Measurements from ENCODE around the gene PTPN23. TPM values are rescaled to one million over a fixed set of nuclear protein-coding genes. Genes with fewer than 3 reads are reported as not detected.
A peak's percentile ranks its signal among the peaks of the same experiment; 100 is the strongest.

PTPN23 gene
- total and polyA plus RNA-seq, 9 of the 15 experiments (the other 6 are each of a cell fraction or from before 2014, with no cell fraction given) = 0.41 to 58.7 (median 7.2) TPM

- TF ChIP-seq ZNF699 (CRISPR knock-in tag; IDR thresholded peaks at IDR 0.05; ENCODE audit: insufficient replicate concordance) (no peak), ZKSCAN1 (IDR thresholded peaks at IDR 0.05; ENCODE audit: low read depth, low read length) (no peak), GTF2E2 (tag; IDR thresholded peaks at IDR 0.05) (no peak), MTA2 (IDR thresholded peaks at IDR 0.05; ENCODE audit: low read depth) (no peak), BACH1 (tag; IDR thresholded peaks at IDR 0.05) (no peak; the same call in 1 of the 2 replicates), HMG20A (CRISPR knock-in tag; conservative IDR thresholded peaks at IDR 0.05) (no peak), NR1H2 (CRISPR knock-in tag; IDR thresholded peaks at IDR 0.05) (0 out of 2 replicates have a peak, but pooled peaks have one; percentile 34), POLR3G (IDR thresholded peaks at IDR 0.05; ENCODE audit: extremely low read depth, insufficient read length, insufficient replicate concordance) (no peak), ZNF512 (tag; IDR thresholded peaks at IDR 0.05) (no peak), CREM (IDR thresholded peaks at IDR 0.05; ENCODE audit: low read depth) (peak; percentile 12; the same call in 1 of the 2 replicates), LARP7 (IDR thresholded peaks at IDR 0.05) (no peak), KDM2B (CRISPR knock-in tag; IDR thresholded peaks at IDR 0.05) (no peak), HDAC8 (tag; IDR thresholded peaks at IDR 0.05) (no peak), TBL1XR1 (IDR thresholded peaks at IDR 0.05; ENCODE audit: low read length in 2 of 2) (no peak), HINFP (tag; conservative IDR thresholded peaks at IDR 0.05; ENCODE audit: low read depth) (no peak), ARID1B (IDR thresholded peaks at IDR 0.05) (peak; percentile 39)
- TF ChIP-seq, protein P1, sequence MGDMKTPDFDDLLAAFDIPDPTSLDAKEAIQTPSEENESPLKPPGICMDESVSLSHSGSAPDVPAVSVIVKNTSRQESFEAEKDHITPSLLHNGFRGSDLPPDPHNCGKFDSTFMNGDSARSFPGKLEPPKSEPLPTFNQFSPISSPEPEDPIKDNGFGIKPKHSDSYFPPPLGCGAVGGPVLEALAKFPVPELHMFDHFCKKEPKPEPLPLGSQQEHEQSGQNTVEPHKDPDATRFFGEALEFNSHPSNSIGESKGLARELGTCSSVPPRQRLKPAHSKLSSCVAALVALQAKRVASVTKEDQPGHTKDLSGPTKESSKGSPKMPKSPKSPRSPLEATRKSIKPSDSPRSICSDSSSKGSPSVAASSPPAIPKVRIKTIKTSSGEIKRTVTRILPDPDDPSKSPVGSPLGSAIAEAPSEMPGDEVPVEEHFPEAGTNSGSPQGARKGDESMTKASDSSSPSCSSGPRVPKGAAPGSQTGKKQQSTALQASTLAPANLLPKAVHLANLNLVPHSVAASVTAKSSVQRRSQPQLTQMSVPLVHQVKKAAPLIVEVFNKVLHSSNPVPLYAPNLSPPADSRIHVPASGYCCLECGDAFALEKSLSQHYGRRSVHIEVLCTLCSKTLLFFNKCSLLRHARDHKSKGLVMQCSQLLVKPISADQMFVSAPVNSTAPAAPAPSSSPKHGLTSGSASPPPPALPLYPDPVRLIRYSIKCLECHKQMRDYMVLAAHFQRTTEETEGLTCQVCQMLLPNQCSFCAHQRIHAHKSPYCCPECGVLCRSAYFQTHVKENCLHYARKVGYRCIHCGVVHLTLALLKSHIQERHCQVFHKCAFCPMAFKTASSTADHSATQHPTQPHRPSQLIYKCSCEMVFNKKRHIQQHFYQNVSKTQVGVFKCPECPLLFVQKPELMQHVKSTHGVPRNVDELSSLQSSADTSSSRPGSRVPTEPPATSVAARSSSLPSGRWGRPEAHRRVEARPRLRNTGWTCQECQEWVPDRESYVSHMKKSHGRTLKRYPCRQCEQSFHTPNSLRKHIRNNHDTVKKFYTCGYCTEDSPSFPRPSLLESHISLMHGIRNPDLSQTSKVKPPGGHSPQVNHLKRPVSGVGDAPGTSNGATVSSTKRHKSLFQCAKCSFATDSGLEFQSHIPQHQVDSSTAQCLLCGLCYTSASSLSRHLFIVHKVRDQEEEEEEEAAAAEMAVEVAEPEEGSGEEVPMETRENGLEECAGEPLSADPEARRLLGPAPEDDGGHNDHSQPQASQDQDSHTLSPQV (IDR thresholded peaks at IDR 0.05) = peak; percentile 84
- TF ChIP-seq, protein P2, sequence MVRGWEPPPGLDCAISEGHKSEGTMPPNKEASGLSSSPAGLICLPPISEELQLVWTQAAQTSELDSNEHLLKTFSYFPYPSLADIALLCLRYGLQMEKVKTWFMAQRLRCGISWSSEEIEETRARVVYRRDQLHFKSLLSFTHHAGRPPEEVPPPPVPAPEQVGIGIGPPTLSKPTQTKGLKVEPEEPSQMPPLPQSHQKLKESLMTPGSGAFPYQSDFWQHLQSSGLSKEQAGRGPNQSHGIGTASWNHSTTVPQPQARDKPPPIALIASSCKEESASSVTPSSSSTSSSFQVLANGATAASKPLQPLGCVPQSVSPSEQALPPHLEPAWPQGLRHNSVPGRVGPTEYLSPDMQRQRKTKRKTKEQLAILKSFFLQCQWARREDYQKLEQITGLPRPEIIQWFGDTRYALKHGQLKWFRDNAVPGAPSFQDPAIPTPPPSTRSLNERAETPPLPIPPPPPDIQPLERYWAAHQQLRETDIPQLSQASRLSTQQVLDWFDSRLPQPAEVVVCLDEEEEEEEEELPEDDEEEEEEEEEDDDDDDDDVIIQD (CRISPR knock-in tag; IDR thresholded peaks at IDR 0.05) = no peak
- TF ChIP-seq, protein P3, sequence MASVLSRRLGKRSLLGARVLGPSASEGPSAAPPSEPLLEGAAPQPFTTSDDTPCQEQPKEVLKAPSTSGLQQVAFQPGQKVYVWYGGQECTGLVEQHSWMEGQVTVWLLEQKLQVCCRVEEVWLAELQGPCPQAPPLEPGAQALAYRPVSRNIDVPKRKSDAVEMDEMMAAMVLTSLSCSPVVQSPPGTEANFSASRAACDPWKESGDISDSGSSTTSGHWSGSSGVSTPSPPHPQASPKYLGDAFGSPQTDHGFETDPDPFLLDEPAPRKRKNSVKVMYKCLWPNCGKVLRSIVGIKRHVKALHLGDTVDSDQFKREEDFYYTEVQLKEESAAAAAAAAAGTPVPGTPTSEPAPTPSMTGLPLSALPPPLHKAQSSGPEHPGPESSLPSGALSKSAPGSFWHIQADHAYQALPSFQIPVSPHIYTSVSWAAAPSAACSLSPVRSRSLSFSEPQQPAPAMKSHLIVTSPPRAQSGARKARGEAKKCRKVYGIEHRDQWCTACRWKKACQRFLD (CRISPR knock-in tag; IDR thresholded peaks at IDR 0.05) = peak; percentile 36; the same call in 1 of the 2 replicates
Observed at GRCh38 chr3:47379411-47379899, 1.4 kb upstream of the PTPN23 start (continued).
